ENCODE measurements around the gene NPAS3.

The NPAS3 gene

DNA sequence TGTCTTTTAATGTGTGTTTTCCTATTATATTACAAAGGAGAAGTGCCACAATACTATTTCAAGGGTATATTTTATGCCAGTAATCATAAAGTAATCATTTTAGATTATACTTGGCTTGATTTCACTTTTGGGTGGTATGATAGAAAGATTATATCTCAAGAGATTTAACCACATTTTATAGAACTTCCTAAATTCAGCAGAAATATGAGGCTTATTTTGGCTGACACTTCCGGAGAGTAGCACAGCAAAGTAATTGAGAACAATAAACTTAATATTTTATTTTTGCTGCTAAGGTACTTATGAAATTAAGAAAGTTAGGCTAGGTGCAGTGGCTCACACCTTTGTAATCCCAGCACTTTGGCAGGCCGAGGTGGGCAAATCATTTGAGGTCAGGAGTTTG, 319.1 kb downstream of the NPAS3 start:
- DNase-seq (ENCODE audit: low read depth), result no peak

DNA sequence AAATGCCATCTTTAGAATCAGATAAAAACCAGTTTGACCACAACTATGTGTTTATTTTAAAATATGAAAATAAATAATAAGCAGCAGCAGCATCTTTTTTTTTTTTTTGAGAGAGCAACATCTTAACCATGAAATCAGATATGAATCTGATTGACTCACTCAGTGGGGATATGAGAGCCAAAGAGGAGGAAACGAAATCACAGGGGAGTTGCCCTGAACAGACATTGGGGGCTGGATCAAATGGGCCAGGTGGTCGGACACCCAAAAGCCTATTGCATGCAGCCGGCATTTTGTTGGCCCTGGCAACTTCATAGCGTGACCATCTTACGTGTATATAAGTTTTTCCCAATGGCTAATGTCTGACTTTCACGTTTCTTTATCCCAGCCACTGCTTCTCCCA, 321.1 kb downstream of the NPAS3 start:
- no peak for DNase-seq (ENCODE audit: low read depth)

DNA sequence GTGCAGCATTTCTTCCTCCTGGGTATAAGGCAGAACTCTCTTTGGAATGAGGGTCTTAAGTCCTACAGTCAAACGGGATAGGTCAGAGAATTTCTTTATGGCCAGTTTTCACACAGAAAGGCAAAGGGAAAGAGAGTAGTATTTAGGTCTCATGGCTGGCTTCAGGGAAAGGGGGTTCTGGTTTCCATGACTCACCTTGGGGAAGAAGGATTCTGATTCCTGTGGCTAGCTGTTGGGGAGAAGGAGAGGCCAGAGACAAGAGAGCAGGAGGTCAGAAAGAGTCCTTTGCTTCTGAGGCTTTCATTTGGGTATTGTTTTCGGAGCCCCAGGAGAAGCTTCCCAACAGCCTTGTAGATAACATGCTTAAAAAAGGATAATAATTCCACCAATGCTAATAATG, 332.5 kb downstream of the NPAS3 start:
- DNase-seq (ENCODE audit: low read depth), result no peak

DNA sequence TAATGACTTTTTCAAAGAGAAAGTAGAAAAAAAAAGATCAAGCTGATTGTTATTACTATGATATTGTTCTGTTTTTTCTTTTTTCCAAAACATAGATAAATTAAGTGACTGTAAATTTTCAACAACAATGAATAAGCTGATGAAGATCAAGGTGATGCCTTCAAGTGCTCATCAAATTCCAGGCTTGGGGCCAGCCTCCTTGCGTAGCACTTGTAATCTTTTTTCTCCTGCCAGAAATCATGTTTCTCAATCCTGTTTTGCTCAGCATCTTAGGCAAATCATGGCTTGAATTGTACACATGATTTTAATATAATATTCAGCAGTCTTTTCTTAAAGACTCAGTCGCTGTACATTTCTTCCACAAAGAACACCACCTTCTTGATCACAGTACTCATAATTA, 333.2 kb downstream of the NPAS3 start:
- DNase-seq (ENCODE audit: low read depth), result no peak

DNA sequence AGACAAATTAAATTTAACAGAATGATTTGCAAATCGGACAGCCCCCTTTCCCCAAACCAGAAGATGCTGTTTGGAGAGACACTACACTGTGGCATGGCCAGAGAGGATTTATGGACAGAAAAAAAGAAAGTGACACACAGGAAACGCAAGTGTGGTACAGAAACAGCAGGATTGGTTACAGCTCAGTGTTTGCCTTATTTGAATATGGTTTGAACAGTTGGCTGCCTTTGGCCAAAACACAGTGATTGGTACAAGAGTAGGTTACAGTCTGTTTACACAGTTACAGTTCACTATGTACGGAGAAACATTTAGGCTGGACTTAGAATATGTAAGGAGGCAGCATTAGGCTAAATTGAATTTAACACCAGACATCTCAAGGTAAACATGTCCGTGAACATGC, 335.3 kb downstream of the NPAS3 start:
- DNase-seq (ENCODE audit: low read depth), result no peak

DNA sequence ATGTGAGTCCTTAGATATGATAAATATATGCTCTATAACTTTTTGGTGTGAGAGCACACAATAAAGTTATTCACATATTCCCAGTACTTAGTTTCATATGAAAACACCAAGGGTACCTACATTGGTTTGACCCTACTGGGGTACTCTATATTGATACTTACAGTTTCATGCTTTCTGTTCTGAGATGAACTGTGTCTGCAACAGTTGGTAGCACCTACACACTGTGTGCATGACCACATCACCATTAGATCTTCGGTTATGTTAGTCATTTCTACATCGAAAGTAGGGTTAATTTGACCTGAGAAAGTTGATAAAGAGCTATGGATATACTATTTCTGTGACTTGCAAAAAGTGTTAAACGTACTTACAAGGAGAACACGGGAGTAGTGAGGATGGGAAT, 337.2 kb downstream of the NPAS3 start:
- no peak for DNase-seq (ENCODE audit: low read depth)

DNA sequence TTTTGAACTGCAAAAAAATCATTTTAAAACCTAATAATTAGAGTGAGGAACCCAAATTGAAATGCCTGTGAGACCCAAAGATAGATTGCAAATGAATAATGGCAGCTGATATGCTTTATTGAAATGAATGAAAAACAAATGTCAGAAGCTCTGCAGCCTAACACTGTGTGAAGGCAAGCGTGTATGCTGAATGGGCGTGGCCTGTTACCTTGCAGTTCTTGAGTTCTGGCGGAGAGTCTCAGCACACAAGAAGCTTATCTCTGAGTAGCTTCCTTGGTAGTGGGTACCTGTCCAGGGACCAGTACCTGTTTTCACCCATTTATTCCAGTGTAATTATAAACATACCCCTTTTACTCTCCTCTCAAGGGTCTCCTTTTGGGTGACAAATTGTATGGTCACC, 341.2 kb downstream of the NPAS3 start:
- no peak for DNase-seq (ENCODE audit: low read depth)

DNA sequence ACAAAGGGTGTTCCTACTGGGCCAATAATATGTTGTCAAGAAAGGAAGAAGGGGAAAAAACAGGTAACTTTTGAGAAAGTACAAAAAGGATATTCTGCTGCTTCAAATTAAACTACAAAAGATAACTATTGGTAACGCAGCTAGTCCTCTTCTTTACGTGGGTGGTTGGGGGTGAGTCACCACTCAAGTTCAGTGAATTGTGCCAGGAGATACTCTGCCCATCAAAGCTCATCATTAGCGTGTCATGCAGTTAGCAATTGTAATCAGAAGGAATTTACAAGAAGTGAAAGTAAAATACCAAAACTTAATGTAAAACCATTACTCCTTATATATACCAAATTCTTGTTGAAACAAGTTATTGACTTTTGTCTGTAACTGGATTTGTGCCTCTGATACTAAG, 342.0 kb downstream of the NPAS3 start:
- no peak for DNase-seq (ENCODE audit: low read depth)

DNA sequence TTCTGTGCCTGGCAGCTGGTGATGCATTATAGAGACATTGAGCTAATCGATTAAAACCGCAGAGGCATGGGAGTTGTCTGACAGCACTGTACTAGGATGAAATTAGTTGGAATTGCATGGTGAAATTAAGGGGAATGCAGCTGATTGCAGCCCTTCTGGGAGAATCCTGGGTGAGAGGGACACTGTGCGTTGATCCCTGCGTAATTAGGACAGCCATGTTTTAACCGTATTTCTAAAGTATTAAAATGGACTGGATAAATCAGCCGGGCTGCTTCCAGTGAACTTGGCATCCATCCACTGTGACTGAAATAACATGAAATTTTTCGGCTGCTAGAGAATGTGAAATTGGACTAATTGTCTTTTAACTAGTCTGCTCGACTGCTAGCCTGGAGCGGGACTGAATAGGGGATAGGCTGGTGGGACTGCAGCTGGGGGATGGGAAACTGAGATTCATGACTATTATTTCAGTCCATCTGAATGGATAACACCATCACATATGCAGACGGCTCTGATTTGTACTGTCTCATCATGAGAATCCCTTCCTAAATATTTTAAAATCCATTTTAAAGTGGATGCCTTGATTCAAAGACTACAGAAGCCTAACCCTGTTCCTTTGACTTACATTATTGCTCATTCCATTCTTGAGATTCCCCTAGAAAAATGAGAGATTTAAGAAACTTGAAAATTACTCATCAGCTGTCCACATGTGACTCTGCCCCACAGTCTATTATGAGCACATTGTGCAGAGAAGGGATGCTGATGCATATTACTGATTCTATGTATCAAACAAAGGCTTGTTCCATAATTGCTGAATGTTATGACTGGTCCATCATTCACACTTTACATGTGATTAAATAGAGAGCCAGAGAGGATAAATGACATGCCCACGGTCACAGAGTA, 343.9 kb downstream of the NPAS3 start:
- no peak for DNase-seq (ENCODE audit: low read depth)

DNA sequence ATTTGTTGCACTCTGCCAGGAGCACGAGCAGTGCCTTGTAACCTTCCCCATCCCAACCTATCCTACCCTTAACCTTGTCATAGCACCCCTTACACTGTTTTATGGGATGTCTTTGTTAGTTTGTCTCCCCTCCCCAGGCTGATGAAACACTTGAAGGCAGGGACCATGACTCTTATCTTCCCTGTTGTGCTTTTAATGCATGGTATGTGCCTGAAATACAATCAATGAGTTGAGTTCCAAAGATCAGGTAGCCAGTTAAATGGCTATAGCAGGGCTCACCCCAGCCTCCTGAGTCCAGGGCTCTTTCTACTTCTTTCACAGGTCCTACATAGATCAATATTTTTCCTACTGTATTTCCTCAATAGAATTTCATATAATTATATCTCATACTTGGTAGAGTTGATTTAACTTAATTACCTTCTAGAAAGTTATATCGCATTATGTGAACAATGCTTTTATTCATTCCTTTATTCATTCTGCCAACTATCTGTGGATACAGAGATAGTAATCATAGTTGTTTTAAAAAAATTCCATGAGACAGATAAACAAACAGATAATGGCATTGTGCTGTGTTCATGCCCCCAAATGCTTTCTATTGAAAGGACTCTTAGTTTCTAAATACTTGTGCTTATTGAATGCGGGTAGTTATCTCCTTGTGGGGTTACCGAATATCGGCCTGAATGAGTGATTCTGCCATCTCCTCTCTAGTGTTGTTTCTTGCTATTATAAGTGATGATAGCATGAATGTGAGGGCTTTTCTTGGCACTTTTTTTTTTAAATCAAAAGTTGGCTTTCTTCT, 347.4 kb downstream of the NPAS3 start:
- DNase-seq (ENCODE audit: low read depth), result no peak

DNA sequence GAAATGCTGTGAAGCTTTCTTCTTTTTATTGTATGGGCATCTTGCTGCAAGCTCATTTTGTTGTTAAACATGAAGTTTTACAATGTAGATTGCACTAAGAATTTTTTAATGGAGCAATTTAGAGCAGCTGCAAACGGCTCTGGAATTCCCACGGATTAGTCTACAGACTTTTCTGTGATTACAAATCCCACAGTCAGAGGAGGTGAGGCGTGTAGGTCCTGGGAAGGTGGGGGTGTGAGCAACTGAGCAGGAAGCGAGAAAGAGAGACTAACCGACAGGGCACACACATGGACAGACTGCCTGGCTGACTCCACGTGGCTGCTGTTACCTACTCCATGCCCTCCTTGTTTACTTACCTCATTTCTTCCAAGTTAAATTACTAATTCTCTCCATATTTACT, 348.5 kb downstream of the NPAS3 start:
- DNase-seq (ENCODE audit: low read depth), result no peak

DNA sequence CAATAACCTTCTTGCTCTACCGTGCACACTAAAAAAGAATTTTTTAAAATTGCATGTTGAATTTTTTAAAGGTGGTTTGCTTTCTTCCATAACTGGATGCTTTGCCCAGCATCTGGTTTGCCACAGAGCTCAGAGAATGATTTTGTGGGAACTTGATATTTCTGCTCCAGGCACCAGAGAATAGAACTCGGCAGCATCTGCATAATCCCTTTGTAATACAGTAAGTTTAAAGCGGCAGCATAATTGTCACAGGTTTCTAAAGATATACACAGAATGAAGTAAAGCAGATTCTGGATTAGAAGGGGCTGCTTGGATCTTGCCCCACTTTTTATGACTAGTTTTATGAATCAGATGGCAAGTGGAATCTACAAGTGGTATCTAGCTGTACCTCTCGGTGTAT, 352.0 kb downstream of the NPAS3 start:
- DNase-seq (ENCODE audit: low read depth), result no peak

DNA sequence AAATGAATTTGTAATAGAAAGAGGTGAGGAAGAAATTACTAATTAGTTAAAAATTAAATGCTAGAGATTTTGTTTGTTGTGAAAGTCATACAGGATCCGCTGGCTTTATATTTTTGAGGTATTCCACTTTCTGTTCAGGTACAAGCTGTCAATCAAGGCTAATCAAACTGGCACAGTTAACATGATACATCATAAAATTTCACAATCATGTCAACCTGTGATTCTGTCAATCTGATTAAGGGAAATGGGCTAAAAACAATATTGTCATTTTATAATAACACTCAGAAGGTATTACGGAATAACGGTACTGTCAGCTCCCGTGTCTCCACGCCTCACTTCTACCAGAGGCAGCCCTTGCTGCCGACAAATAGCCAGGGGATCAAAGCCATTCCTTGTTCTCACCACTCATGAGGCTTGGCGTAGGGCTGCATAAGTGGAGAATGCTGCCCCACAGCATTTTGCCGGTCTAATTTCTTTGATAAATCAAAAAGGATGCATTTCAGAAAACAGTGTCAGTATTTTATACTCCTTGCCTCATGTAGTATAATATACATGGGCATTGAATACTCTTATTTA, 352.9 kb downstream of the NPAS3 start:
- no peak for DNase-seq (ENCODE audit: low read depth)

DNA sequence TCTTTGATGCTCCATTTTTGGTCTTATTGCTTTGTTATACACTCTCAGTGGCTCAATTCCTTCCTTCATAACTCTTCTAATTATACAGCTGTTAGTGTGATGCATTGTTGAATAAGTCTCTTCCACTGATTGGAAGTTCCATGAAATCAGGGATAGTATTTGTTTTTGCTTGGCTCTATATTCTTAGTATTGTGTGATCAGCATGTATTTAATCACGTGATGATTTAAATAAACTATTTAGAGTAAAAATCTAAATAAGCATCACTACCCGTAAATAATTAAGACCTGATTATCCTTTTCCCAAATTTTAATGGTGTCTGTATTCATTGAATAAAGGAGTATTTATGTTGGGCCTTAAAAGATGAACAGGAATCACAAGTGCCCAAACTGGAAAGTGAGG, 355.7 kb downstream of the NPAS3 start:
- no peak for DNase-seq (ENCODE audit: low read depth)

DNA sequence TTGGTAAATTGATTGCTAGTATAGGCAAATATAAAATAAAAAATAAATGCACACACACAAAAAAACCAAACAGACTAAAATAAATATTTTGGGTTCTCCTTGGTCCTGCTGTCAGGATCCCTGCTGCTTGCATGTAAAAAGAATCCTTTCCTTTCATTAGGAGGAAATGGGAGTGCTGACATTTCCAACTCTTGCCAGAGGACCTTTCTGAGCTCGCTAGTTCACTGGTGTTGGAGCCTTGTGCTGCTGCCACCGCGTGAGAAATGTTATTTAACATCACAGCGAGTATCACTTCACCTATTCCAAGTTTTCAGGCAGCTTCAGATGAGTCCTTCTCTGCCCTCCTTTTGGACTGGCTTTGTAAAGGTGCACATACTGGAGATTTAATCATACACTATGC, 358.9 kb downstream of the NPAS3 start:
- no peak for DNase-seq (ENCODE audit: low read depth)

DNA sequence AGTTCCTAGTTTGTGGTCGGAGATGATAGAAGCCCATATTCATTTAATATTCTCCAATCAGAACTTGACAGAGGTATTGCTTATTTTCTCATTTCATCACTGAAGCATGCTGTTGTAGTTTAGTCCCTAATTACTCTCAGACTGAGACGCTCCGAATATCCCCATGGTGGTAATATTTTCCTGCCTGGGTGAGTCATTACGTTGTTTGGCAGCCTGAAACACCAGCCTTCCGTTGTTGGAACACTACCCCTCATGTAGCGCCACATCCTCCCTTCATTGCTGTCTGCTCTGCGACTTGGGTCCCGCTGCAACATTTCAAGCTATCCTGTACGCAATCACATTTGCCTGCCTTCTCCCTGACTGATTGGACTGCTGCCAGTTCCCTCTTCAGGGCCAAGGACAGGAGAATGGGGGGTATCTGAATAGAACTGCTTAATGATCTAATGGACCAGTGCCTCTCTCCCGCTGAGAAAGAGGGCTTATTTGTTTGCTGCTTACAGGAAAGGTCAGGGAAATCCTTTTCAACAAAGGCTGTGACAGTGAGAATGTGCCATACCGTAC, 369.1 kb downstream of the NPAS3 start:
- no peak for DNase-seq (ENCODE audit: low read depth)

DNA sequence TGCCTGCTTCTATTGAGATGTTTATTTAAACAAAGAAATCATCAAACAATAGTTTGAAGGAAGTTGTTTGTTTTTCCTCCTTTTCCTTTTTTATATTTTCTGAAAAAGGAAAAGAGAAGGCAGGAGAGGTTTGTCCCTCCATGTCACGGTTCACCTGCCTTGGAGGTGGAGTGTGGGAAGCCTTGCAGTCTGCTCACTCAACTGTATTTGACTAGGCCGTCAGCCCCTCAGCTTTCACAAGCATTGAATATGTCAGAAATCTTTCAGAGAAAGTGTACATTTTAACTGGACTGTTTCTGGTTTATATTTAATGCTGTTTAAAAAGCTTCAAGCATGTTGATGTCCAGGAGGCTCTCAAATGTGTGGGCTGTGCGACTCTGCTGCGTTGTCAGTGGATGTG, 370.4 kb downstream of the NPAS3 start:
- no peak for DNase-seq (ENCODE audit: low read depth)

DNA sequence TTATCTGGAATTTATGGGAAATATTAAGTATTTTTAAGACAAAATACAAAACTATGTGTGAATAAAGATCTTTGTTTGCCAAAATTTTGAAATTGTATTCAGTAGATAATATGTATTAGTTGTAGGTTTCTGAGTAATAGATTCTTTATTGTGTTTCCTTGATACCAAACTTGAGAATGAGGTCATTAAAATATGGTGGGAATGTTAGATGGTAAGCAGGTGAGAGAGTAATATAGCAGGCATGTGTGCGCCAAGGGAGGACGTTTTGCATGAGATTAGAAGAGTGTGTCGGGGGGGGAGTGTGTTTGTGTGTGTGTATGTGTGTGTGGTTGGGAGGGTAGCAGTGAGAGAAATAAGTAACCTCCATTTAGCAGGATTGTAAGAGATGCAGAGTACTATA, 376.5 kb downstream of the NPAS3 start:
- DNase-seq (ENCODE audit: low read depth), result no peak

DNA sequence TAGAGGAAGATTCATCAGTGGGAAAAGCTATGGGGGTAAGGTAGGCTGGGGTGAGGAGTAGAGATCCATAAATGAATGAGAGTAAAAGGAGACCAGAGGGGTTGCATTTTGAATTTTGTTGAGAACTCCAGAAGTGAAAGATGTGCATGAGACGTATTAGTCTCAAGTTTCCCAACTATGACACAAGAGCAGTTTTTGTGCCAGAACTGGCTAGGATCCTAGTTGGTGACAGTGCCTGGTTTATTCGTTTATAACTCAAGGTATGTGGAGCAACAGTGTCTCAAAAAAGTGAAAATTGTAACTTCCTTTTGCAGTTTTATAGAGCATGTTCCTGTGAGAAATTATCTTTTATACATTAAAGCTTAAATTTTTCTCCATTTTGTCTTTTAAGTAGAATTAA, 377.0 kb downstream of the NPAS3 start:
- DNase-seq (ENCODE audit: low read depth), result no peak

DNA sequence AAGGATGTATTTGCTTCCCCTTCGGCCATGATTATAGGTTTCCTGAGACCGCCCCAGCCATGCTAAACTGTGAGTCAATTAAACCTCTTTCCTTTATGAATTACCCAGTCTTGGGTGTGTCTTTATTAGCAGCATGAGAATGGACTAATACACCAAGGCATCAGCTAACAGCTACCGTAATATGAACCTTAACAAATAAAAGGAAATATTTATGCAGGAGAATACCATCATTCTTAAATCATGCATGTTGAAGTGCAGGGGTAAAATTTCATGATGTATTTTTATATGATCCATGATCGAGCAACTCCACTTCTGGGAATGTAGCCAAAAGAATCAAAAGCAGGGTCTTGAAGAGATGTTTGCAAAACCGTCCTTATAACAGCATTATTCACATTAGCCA, 379.0 kb downstream of the NPAS3 start:
- DNase-seq (ENCODE audit: low read depth), result no peak

DNA sequence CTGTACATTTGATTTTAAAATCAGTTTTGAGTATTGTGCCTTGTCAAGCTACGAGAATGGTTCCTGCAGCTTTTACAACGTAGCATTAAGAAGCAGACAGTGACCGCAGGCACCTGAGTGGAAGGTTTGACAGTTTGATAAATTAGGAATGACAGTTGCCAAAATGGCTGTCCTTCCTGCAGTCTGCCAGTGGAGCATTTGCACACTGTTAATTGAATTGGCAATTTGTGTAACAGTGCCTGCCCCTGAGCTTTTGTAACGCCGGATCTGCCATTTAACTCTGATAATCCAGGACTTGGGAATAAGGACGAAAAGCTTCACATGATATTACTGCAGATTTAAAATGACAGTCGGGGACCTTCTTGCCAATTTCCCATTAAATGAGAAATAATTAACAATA, 385.3 kb downstream of the NPAS3 start:
- no peak for DNase-seq (ENCODE audit: low read depth)

DNA sequence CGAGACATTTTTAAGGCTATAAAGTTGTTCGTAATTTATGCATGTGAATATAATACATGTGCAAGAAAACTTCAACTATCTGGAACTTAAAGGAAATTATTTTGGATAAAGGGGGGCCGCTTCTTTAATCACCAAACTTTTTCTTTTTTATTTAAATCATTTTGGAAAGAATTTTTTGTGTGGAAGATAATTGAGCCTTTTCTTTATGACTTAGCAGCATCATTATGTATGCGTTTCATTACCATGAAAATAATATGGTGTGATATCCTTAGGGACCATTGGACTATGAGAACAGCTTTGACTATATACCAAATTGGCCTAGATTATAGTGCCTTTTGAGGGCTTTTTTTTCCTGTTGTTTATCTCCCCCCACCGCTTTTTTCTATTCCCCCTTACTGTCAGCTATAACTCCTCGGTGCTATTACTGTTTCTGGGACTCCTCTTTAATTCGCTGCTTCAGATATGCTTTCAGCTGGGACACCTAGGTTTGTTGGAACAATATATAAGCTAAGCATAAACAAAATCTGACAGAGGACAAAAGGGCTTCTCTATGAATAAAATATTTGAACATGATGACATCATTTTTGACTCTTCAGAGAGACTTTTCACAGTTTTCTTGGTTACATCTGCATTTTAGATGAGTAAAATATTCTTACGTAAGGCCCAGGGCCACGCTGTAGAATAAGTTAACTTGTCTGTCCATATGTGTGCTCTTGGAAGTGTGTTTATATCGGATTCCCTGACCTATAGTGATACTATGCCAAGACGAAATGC, 392.7 kb downstream of the NPAS3 start:
- no peak for DNase-seq (ENCODE audit: low read depth)

Data from stimulated activated CD8-positive, alpha-beta memory T cell treated with anti-CD3 and anti-CD28 coated beads, Interleukin-7, amount 100 ng/mL, for 24 hours (primary cell).